Chondrocyte (in vitro differentiated cells): ENCODE data around the gene ZNF107. TPM values are rescaled to one million over a fixed set of nuclear protein-coding genes. Genes with fewer than 3 reads are reported as not detected.

Experiments
- DNase-seq: peaks from one replicate; pipeline ENCODE4 v3.0.0; 2021; ENCODE audit warnings: mixed read lengths, low spot score
- H3K27ac Mint-ChIP-seq: one replicate; pipeline ENCODE4 v1.8.0; 2021; ENCODE audit warnings: mild to moderate bottlenecking, moderate library complexity, mixed read lengths; ENCODE audit not compliant: unreplicated experiment
- H3K27me3 Mint-ChIP-seq: 2 replicates; pipeline ENCODE4 v1.8.0; 2021; ENCODE audit warnings: low read depth, mixed read lengths
- H3K36me3 Mint-ChIP-seq: 2 replicates; pipeline ENCODE4 v1.8.0; 2021; ENCODE audit warnings: low read depth, mixed read lengths
- H3K4me1 Mint-ChIP-seq: 2 replicates; pipeline ENCODE4 v1.8.0; 2021; ENCODE audit warnings: low read depth, mild to moderate bottlenecking, mixed read lengths
- H3K4me3 Mint-ChIP-seq: one replicate; pipeline ENCODE4 v1.8.0; 2021; ENCODE audit warnings: mild to moderate bottlenecking, moderate library complexity, mixed read lengths; ENCODE audit not compliant: unreplicated experiment
- H3K9me3 Mint-ChIP-seq: 2 replicates; pipeline ENCODE4 v1.8.0; 2021; ENCODE audit warnings: low read depth, mixed read lengths
- total RNA-seq: library from RNA; stranded (reverse); gene quantifications from 3 replicates; pipeline ENCODE4 v1.2.1, GENCODE V29; 2021
- TF ChIP-seq, protein P1 (sequence below): fragments of 200-600 bp; sonication (generic); IDR thresholded peaks from 2 replicates; pipeline ENCODE4 v1.5.0; 2021; ENCODE audit warnings: antibody characterized with exemption, mild to moderate bottlenecking, moderate library complexity

ZNF107 gene
- total RNA-seq, 1 donor from 2014 or later = 1.9 TPM

DNA sequence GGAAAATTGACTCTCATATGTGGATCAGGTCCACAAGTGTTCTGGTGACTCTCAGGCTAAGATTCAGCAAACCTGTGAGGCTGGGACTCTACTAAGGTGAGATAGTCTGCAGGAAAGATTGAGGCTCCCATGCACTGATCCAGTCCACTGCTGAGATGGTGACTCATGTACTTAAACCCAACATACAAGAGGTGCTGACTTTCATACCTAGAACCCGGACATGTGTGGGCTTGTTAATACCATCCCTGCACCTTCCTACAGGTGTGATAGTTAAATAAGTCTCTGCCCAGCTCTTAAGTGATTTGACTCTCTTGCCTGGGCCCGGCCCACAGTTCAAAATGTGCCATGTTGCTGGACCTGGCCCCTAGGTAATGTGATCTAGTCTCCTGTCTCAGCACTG, 27.1 kb upstream of the ZNF107 start:
- DNase-seq = no peak
- H3K4me3 Mint-ChIP-seq = no peak overlapping the region
- no peak overlapping the region for H3K27ac Mint-ChIP-seq
- H3K9me3 Mint-ChIP-seq = peaks cover 45% of the 10 kb centered on the region
- no peaks in the 10 kb centered on the region for H3K27me3 Mint-ChIP-seq
- no peaks in the 10 kb centered on the region for H3K36me3 Mint-ChIP-seq
- TF ChIP-seq, protein P1, sequence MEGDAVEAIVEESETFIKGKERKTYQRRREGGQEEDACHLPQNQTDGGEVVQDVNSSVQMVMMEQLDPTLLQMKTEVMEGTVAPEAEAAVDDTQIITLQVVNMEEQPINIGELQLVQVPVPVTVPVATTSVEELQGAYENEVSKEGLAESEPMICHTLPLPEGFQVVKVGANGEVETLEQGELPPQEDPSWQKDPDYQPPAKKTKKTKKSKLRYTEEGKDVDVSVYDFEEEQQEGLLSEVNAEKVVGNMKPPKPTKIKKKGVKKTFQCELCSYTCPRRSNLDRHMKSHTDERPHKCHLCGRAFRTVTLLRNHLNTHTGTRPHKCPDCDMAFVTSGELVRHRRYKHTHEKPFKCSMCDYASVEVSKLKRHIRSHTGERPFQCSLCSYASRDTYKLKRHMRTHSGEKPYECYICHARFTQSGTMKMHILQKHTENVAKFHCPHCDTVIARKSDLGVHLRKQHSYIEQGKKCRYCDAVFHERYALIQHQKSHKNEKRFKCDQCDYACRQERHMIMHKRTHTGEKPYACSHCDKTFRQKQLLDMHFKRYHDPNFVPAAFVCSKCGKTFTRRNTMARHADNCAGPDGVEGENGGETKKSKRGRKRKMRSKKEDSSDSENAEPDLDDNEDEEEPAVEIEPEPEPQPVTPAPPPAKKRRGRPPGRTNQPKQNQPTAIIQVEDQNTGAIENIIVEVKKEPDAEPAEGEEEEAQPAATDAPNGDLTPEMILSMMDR = no peak
- H3K4me1 Mint-ChIP-seq = no peaks in the 10 kb centered on the region

DNA sequence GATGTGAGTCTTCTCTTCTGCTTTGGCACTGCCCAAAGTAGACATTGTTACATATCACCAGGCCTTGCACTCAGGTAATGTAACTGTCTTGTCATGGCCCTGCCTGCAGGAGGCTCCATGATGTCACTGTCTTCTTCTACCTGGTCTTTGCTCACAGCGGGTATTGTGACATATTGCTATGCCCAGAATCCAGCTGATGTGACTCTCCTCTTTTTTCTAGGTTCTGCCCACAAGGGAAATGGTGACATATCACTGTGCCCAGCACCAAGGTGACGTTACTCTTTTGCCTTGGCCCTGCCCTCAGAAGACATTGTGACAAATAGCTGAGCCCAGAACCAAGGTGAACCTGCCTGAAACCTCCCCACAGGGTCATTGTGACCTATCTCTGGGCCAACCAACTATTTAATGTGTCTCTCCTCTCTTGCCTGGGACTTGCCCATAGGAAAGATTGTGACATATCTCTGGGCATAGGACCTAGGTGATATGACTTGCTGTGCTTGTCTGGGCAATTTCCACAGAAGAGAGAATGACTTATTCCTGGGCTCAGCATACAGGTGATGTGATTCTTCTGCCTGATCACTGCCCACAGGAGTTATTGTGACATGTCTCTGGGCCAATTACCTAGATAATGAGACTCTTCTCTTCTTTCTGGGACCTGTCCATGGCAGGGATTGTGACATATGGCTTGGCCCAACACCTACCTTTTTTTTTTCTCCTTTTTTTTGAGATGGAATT, 26.5 kb upstream of the ZNF107 start:
- no peaks in the 10 kb centered on the region for H3K27me3 Mint-ChIP-seq
- H3K36me3 Mint-ChIP-seq = no peaks in the 10 kb centered on the region
- no peak overlapping the region for H3K27ac Mint-ChIP-seq
- no peak overlapping the region for H3K4me3 Mint-ChIP-seq
- H3K4me1 Mint-ChIP-seq = no peaks in the 10 kb centered on the region
- TF ChIP-seq, protein P1 = no peak
- H3K9me3 Mint-ChIP-seq = peaks cover 48% of the 10 kb centered on the region
- DNase-seq = no peak

DNA sequence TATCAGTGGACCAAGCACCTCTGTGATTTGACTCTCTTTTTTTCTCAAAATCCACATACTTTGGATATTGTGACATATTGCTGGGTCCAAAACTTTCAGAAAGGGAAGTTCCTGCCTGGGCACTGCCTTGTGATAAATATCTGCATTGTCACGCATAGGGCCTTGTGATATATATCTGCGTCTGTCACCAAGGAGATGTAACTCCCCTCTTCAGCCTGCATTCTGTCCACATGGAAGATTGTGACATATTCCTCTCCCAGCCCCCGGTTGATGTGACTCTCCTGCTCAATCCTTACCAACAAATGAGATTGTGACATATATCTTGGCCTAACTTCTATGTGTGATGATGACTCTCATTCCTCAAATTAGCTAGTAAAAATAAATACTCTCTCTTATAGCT, 25.4 kb upstream of the ZNF107 start:
- no peak overlapping the region for H3K4me3 Mint-ChIP-seq
- no peak overlapping the region for H3K27ac Mint-ChIP-seq
- no peak for DNase-seq
- TF ChIP-seq, protein P1 = no peak
- no peaks in the 10 kb centered on the region for H3K4me1 Mint-ChIP-seq
- no peaks in the 10 kb centered on the region for H3K36me3 Mint-ChIP-seq
- peaks cover 46% of the 10 kb centered on the region for H3K9me3 Mint-ChIP-seq
- no peaks in the 10 kb centered on the region for H3K27me3 Mint-ChIP-seq

DNA sequence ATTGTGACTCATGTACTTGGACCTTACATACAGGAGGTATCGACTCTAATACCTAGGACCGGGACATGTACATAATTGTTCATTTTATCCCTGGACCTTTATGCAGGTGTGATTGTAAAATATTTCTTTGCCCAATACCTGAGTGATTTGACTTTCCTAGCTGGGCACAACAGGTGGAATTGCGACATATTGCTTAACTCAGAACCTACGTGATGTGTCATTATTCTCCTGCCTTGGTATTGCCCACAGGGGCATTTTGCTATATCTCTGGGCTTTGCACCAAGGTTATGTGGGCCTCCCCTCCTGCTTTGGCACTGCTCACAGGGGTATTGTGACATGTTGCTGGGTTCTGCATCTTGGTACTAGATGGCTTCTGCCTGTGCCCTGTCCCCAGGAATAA, 23.9 kb upstream of the ZNF107 start:
- Mint-ChIP-seq H3K27ac (no peak overlapping the region), H3K4me1 (no peaks in the 10 kb centered on the region), H3K27me3 (no peaks in the 10 kb centered on the region), H3K4me3 (no peak overlapping the region), H3K9me3 (peaks cover 41% of the 10 kb centered on the region), H3K36me3 (no peaks in the 10 kb centered on the region)
- no peak for DNase-seq
- TF ChIP-seq, protein P1 = no peak

DNA sequence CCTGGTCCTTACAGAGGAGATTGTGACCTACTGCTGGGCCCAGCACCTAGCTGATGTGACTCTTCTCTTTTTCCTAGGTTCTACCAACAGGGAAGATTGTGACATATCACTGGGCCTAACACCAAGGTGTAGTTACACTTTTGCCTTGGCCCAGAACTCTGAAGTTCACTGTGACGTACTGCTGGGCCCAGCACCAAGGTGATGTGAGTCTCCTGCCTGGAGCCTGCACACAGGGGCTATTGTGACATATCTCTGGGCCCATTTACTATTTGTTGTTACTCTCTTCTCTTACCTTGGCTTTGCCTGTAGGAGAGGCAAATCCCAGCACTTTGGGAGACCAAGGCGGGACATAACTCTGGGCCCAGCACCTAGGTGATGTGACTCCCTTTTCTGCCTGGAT, 23.1 kb upstream of the ZNF107 start:
- H3K4me1 Mint-ChIP-seq = no peaks in the 10 kb centered on the region
- peaks cover 35% of the 10 kb centered on the region for H3K9me3 Mint-ChIP-seq
- no peaks in the 10 kb centered on the region for H3K27me3 Mint-ChIP-seq
- TF ChIP-seq, protein P1 = no peak
- no peak overlapping the region for H3K4me3 Mint-ChIP-seq
- no peaks in the 10 kb centered on the region for H3K36me3 Mint-ChIP-seq
- DNase-seq = no peak
- H3K27ac Mint-ChIP-seq = no peak overlapping the region
